Smooth muscle cell of the brain vasculature (primary cell): ENCODE results near the gene MISP3.

Experiments
- DNase-seq: peaks from one replicate; pipeline ENCODE4 v3.0.0-alpha.2; 2012; ENCODE audit warnings: low read depth, low spot score

The MISP3 gene

GRCh38 chr19:14080887-14081796 is 8.6 kb downstream of the MISP3 start:
- peak; percentile 100 for DNase-seq

GRCh38 chr19:14081797-14082674 is 9.4 kb downstream of the MISP3 start:
- no peak for DNase-seq

GRCh38 chr19:14082675-14082960 is 10.0 kb downstream of the MISP3 start:
- no peak for DNase-seq

- no peak for DNase-seq
Measured at GRCh38 chr19:14085309-14085995, 12.9 kb downstream of the MISP3 start, which contains the start of gene C19orf67. Gene C19orf67, minus strand, starts transcription at chr19:14085783. Its CDS starts 156 bp downstream, at chr19:14085627.

- DNase-seq, result no peak
Measured at GRCh38 chr19:14086098-14086497, 13.5 kb downstream of the MISP3 start.

GRCh38 chr19:14088634-14089411 is 16.2 kb downstream of the MISP3 start:
- no peak for DNase-seq

GRCh38 chr19:14089412-14089661 is 16.8 kb downstream of the MISP3 start:
- no peak for DNase-seq

- no peak for DNase-seq
Measured at GRCh38 chr19:14089662-14090508, 17.3 kb downstream of the MISP3 start.

GRCh38 chr19:14090509-14091080 is 18.0 kb downstream of the MISP3 start, which contains the start of gene SAMD1:
Gene SAMD1, minus strand, starts transcription at chr19:14090751.
- DNase-seq, result peak; percentile 64

GRCh38 chr19:14091081-14091812 is 18.7 kb downstream of the MISP3 start:
- DNase-seq, result no peak

- DNase-seq, result no peak
Measured at GRCh38 chr19:14091813-14092462, 19.4 kb downstream of the MISP3 start.

GRCh38 chr19:14093117-14093823 is 20.7 kb downstream of the MISP3 start:
- DNase-seq, result no peak

GRCh38 chr19:14094854-14095253 is 22.3 kb downstream of the MISP3 start:
- DNase-seq, result no peak

- DNase-seq, result no peak
Measured at GRCh38 chr19:14096272-14096992, 23.8 kb downstream of the MISP3 start.

GRCh38 chr19:14097532-14098151 is 25.1 kb downstream of the MISP3 start:
- no peak for DNase-seq

- no peak for DNase-seq
Measured at GRCh38 chr19:14101003-14101545, 28.5 kb downstream of the MISP3 start.
